GM12891 (cell line): ENCODE data around the gene STAT5B.
"Not testable (repeated sequence)": the region's sequence is repeated elsewhere in the genome, so short reads cannot be mapped to it uniquely, and the experiment has no call there.

Experiments
- DNase-seq: peaks from one replicate; pipeline ENCODE4 v3.0.0; 2011; ENCODE audit warnings: low spot score; ENCODE audit not compliant: insufficient read length
- FAIRE-seq: peaks from 2 replicates; lab custom pipeline; 2011; peaks lifted over from hg19 to GRCh38; lab: Jason Lieb, UNC
- PAX5 ChIP-seq: IDR thresholded peaks from 2 replicates; pipeline ENCODE4 v1.6.1; 2011; ENCODE audit warnings: low read length, moderate library complexity, mild to moderate bottlenecking; ENCODE audit not compliant: insufficient read depth, severe bottlenecking
- POLR2A ChIP-seq: IDR thresholded peaks from 2 replicates; pipeline ENCODE4 v1.6.1; 2011; ENCODE audit warnings: low read depth, low read length, control low read depth
- POLR2AphosphoS5 ChIP-seq: IDR thresholded peaks from 2 replicates; pipeline ENCODE4 v1.6.1; 2011; ENCODE audit warnings: low read depth, low read length, control low read depth
- POU2F2 ChIP-seq: IDR thresholded peaks from 2 replicates; pipeline ENCODE4 v1.6.1; 2011; ENCODE audit warnings: low read depth, mild to moderate bottlenecking, control low read depth, low read length, moderate library complexity
- SPI1 ChIP-seq: IDR thresholded peaks from 2 replicates; pipeline ENCODE4 v1.6.1; 2011; ENCODE audit warnings: low read depth, low read length, control low read depth
- TAF1 ChIP-seq: IDR thresholded peaks from 2 replicates; pipeline ENCODE4 v1.6.1; 2011; ENCODE audit warnings: low read depth, low read length, control low read depth

The STAT5B gene

DNA sequence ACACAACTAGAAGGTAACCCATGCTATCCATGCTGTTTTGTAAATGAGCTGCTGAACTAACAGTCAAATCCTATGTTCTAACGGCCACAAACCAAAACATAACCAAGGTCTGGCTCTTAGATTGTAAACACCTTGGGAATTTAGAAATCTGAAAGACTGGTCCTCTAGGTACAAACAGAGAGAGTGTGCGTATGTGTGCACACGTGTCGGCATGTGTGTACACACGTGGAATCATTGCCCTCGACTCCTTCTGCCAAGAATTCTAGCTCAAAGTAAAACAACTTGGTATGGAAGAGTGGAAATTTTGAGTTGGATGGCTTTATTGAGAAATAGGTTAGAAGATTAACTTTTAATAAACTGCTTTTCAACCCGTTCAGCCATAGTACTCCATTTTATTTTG, 63.8 kb downstream of the STAT5B start:
- DNase-seq = no peak
- TF ChIP-seq POU2F2 (no peak), PAX5 (no peak), SPI1 (no peak), POLR2A (no peak), POLR2AphosphoS5 (no peak), TAF1 (no peak)
- FAIRE-seq = no peak

DNA sequence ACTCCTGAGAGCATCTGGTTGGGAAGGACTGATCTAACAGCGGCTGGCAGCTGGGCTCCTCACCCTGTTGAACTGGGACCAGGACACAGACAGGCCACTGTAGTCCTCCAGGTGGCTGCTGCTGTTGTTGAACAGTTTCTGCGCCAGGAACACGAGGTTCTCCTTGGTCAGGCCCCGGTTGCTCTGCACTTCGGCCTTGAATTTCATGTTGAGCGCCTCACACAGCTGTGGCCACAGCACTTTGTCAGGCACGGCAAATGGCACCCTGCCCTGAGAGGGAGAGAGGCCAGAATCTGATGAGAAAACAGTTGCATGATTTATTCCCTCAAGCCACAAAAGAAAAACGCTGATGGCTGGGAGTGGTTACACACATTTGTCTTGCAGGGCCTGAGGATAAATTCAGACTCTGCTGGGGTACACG, 64.3 kb downstream of the STAT5B start:
- FAIRE-seq, DNase-seq: not testable (repeated sequence)

DNA sequence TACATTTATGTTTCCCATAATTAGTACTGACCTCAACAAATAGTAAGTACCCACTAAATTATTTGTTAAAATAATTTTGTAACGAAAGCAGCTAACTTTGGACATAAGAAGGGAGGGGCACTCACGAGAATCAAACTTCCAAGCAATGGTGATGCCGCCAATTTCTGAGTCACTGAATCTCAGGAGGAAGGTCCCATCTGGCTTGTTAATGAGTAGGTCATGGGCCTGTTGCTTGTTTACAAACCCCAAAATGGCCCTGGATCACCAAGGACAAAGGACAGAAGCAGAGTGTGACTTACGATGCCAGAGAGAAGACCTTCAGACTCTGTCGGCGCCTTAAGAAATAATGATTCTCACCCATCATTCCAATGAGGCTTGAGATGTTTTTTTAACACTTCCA, 66.1 kb downstream of the STAT5B start:
- TF ChIP-seq POU2F2 = no peak
- no peak for TF ChIP-seq POLR2AphosphoS5
- no peak for TF ChIP-seq TAF1
- no peak for TF ChIP-seq PAX5
- no peak for TF ChIP-seq POLR2A
- TF ChIP-seq SPI1 = no peak
- no peak for DNase-seq
- FAIRE-seq = no peak

DNA sequence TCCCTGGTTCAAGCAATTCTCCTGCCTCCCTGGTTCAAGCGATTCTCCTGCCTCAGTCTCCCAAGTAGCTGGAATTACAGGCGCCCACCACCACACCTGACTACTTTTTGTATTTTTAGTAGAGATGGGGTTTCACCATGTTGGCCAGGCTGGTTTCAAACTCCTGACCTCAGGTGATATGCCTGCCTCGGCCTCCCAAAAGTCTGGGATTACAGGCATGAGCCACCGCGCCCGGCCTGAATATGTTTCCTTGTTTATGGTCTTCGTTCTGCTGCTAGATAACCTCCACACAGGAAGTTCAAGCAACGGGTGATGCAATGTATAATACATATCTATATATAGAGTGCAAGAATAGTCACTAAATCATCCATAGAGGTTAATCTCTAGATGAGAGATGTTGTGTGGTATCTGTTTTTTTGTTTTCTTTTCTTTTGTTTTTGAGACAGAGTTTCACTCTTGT, 70.0 kb downstream of the STAT5B start:
- DNase-seq, FAIRE-seq: not testable (repeated sequence)

DNA sequence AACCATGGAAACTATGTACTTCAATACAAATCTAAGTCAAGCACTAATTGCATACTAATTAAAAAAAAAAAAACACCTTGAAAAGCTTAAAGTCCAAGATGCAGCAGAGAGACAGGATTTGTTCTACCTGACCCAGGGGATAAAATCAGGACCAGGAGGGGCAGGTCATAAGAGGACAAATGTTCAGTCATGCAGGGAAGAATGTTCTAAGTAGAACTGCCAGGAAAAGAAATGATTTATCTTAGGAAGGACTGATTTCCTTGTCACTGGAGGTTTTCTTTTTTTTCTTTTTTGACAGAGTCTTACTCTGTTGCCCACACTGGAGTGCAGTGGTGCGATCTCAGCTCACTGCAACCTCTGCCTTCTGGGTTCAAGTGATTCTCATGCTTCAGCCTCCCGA, 72.8 kb downstream of the STAT5B start:
- DNase-seq (no peak), FAIRE-seq (no peak)
- no peak for TF ChIP-seq TAF1
- no peak for TF ChIP-seq POU2F2
- no peak for TF ChIP-seq SPI1
- no peak for TF ChIP-seq POLR2AphosphoS5
- no peak for TF ChIP-seq POLR2A
- TF ChIP-seq PAX5 = no peak

DNA sequence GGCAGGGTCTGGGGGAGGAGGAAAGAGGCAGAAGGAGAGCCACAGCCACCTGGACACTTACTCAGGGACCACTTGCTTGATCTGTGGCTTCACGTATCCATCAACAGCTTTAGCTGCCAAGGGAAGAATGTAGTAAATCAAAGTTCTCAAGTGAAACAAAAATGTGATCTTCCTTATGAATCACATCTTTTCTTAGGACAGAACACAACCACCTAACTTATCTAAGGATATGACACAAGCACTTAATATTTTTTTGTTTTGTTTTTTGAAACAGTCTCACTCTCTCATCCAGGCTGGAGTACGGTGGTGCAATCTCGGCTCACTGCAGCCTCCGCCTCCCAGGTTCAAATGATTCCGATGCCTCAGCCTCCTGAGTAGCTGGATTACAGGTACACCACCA, 73.5 kb downstream of the STAT5B start:
- no peak for DNase-seq
- TF ChIP-seq PAX5 = no peak
- TF ChIP-seq POLR2A = no peak
- TF ChIP-seq POU2F2 = no peak
- no peak for TF ChIP-seq POLR2AphosphoS5
- FAIRE-seq = no peak

DNA sequence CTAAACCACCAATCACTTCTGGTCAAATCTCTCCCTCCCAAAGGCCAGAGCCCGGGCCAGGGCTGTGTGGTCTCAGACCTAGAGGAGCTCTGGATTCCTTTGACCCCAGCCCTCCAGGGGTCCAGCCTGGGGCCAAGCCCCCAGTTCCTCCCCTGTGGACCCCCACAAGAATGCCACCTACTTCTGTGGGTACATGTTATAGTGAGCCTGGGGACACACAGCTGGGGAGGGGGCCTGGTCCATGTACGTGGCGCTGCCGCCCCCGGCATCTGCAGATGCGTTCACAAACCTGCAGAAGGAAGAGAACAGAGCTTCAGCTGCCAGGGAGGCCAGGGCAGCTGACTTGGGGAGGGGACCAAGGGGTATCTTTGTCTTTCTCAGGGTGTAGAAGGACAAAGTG, 74.0 kb downstream of the STAT5B start:
- FAIRE-seq = no peak
- no peak for DNase-seq
- no peak for TF ChIP-seq SPI1
- no peak for TF ChIP-seq POLR2AphosphoS5
- TF ChIP-seq TAF1 = no peak
- no peak for TF ChIP-seq POU2F2
- no peak for TF ChIP-seq PAX5
- no peak for TF ChIP-seq POLR2A

DNA sequence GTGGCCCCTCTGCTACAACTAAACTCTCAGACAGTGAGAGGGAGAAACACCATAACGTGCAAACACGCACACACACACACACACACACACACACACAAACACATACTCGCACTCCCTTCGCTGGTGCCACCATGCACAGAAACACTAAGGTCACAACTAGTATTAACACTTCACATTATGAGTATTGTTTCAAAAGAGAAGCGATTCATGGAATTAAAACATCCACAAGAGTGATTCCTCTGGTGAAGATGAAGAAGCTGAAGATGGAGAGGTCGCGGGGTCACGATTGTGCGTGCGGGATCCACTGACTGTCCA, 74.8 kb downstream of the STAT5B start:
- no peak for TF ChIP-seq PAX5
- no peak for TF ChIP-seq SPI1
- no peak for TF ChIP-seq POU2F2
- TF ChIP-seq POLR2A = no peak
- TF ChIP-seq TAF1 = no peak
- TF ChIP-seq POLR2AphosphoS5 = no peak
- DNase-seq = no peak
- FAIRE-seq = no peak

DNA sequence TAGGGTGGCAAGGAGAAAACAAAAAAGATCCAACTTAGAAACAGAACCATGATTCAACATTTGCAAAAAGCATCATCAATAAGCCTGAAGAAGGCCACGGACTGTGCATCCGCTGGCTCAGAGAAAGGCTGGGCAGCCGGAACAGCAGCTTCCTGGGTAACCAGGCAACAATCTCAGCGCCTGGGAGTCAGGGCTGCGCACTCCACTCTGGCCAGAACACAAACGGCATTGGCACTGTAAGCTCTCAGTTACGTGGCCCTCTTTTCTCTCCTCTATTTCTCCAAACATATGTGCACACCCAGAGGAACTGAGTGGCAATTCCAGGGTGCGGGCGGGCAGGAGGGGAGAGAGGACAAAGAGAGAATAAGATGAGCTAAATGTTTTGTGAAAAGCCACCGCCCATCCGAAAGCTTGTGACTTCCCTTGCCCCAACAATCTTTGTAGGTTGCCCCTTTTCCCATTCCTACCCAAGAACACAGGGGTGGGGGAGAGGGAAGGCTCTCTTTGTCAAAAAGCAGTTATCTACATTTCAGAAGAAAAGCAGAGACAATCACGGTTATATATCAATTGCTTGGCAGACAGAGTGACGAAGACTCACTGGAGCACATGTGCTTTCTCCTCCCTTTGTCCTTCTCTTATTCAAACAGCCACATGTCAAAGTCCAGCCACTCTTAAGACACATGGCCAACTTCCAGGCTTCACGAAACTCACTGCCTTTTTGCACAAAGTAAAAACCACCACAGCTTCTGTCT, 75.3 kb downstream of the STAT5B start:
- FAIRE-seq (no peak), DNase-seq (no peak)
- TF ChIP-seq POU2F2 = no peak
- TF ChIP-seq POLR2AphosphoS5 = no peak
- no peak for TF ChIP-seq TAF1
- TF ChIP-seq POLR2A = no peak
- no peak for TF ChIP-seq SPI1
- TF ChIP-seq PAX5 = no peak

DNA sequence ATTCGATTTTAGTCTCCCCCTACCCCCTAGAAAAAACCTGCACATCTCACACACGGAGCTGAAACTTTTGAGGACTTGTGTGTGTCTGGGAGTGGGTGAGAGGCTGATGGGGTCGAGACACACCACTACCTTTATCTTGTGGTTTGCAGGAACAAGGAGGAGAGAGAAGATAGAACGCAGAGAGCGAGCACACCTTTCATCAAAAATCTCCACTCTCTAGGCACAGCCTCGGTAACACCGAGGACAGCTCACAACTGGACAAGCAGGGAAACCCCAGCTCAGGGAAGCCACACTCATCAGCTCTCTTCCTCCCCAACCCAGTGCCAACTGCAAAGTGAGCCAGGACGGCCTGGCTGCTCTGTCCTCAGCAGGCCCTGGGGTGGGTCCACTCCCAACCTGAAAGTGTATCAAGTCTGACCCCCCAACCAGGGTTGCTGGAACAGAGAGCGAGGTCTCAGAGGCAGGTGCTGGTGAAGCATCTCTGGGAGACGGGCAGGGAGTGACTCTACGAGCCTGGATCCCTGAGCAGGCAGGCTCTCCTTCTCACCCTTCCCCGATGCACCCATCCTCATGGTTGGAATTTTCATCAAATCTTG, 76.7 kb downstream of the STAT5B start:
- no peak for FAIRE-seq
- no peak for TF ChIP-seq SPI1
- no peak for DNase-seq

DNA sequence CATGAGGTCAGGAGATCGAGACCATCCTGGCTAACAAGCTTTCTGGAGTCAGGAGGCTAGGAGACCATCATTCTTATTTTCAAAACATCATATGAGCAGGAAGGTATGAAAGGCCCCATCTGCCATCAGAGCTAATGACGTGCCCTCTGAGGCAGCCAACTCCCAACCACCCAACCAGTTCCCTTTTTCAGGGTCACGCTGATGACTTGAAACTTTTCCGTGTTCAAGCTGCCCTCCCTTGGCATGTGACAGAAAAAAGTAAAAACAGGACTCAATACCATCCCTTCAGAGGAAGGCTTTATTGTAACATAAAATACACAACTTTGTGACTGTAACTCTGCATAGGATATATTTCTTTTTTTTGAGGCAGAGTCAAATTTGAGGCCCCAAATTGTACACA, 77.3 kb downstream of the STAT5B start:
- TF ChIP-seq SPI1 = peak; percentile 88
- TF ChIP-seq POU2F2 = no peak
- TF ChIP-seq TAF1 = no peak
- TF ChIP-seq POLR2A = no peak
- DNase-seq (no peak), FAIRE-seq (peak; percentile 55)
